Mesenchymal stem cell (in vitro differentiated cells and primary cell): Measurements from ENCODE around the gene GTF2IRD1.

Source experiments
- DNase-seq: peaks from one replicate; pipeline ENCODE4 v3.0.0-alpha.2; 2013
- H2AFZ ChIP-seq: one replicate; pipeline ENCODE4 v1.6.1; 2013; ENCODE audit warnings: low read depth, mild to moderate bottlenecking, control low read depth, inconsistent platforms, low read length, moderate library complexity
- H2AK5ac ChIP-seq: 2 replicates; pipeline ENCODE4 v1.6.1; 2013; ENCODE audit warnings: low read length, moderate library complexity, mild to moderate bottlenecking, inconsistent platforms; ENCODE audit not compliant: severe bottlenecking
- H2BK120ac ChIP-seq: one replicate; pipeline ENCODE4 v1.6.1; 2013; ENCODE audit warnings: low read depth, mild to moderate bottlenecking, inconsistent platforms, low read length, moderate library complexity
- H2BK12ac ChIP-seq, 2 experiments: one replicate each; pipeline ENCODE4 v1.6.1; 2013; ENCODE audit warnings: inconsistent platforms in 2 of 2, low read length in 2 of 2, mild to moderate bottlenecking in 2 of 2, moderate library complexity in 2 of 2, control low read depth in 1 of 2
- H2BK15ac ChIP-seq: one replicate; pipeline ENCODE4 v1.6.1; 2013; ENCODE audit warnings: mild to moderate bottlenecking, low read depth, inconsistent platforms; ENCODE audit not compliant: poor library complexity, severe bottlenecking
- H2BK5ac ChIP-seq: 2 replicates; pipeline ENCODE4 v1.6.1; 2013; ENCODE audit warnings: low read depth, mild to moderate bottlenecking, low read length, control low read depth, inconsistent platforms; ENCODE audit not compliant: poor library complexity, severe bottlenecking
- H3K14ac ChIP-seq, 2 experiments: one replicate each; pipeline ENCODE4 v1.6.1; 2013; ENCODE audit warnings: inconsistent platforms in 2 of 2, low read length in 2 of 2, control low read depth in 1 of 2, mild to moderate bottlenecking in 1 of 2, moderate library complexity in 1 of 2
- H3K18ac ChIP-seq, 2 experiments: one replicate each; pipeline ENCODE4 v1.6.1; 2013; ENCODE audit warnings: inconsistent platforms in 2 of 2, low read length in 2 of 2, control low read depth in 1 of 2, low read depth in 1 of 2, mild to moderate bottlenecking in 1 of 2
- H3K23ac ChIP-seq, 2 experiments: one replicate each; pipeline ENCODE4 v1.6.1; 2013; ENCODE audit warnings: inconsistent platforms in 2 of 2, low read length in 2 of 2, mild to moderate bottlenecking in 2 of 2, moderate library complexity in 2 of 2, control low read depth in 1 of 2
- H3K27ac ChIP-seq: 2 replicates; pipeline ENCODE4 v1.5.1; 2013; ENCODE audit warnings: mild to moderate bottlenecking, moderate library complexity, low read length, control low read depth, inconsistent platforms; ENCODE audit not compliant: poor library complexity, severe bottlenecking
- H3K27me3 ChIP-seq, 2 experiments: 2 replicates each; pipeline versions ENCODE4 v1.6.1 to v1.7.0; 2013; ENCODE audit warnings: low read length in 2 of 2, mild to moderate bottlenecking in 2 of 2, moderate library complexity in 2 of 2, control low read depth in 1 of 2, inconsistent platforms in 1 of 2; ENCODE audit not compliant: control insufficient read depth in 1 of 2, insufficient read depth in 1 of 2
- H3K36me3 ChIP-seq, 2 experiments: 2 replicates each; pipeline versions ENCODE4 v1.6.1 to v1.7.0; 2013; ENCODE audit warnings: low read length in 2 of 2, control low read depth in 1 of 2, inconsistent platforms in 1 of 2, low read depth in 1 of 2, mild to moderate bottlenecking in 1 of 2; ENCODE audit not compliant: insufficient read depth in 2 of 2, control insufficient read depth in 1 of 2
- H3K4ac ChIP-seq, 2 experiments: one replicate each; pipeline ENCODE4 v1.6.1; 2013; ENCODE audit warnings: inconsistent platforms in 2 of 2, low read length in 2 of 2, mild to moderate bottlenecking in 2 of 2, moderate library complexity in 2 of 2, control low read depth in 1 of 2, low read depth in 1 of 2
- H3K4me1 ChIP-seq: 2 replicates; pipeline ENCODE4 v1.6.1; 2013; ENCODE audit warnings: low read depth, low read length, control low read depth; ENCODE audit not compliant: control insufficient read depth, insufficient read depth
- H3K4me2 ChIP-seq: 2 replicates; pipeline ENCODE4 v1.6.1; 2013; ENCODE audit warnings: low read length, mild to moderate bottlenecking, inconsistent platforms; ENCODE audit not compliant: poor library complexity, severe bottlenecking
- H3K4me3 ChIP-seq, 2 experiments: 2 replicates each; pipeline versions ENCODE4 v1.5.1 to v1.7.0; 2013; ENCODE audit warnings: low read length in 2 of 2, mild to moderate bottlenecking in 2 of 2, control low read depth in 1 of 2, low read depth in 1 of 2; ENCODE audit not compliant: insufficient read depth in 1 of 2
- H3K79me1 ChIP-seq: replicated peaks from 2 replicates; pipeline ENCODE4 v1.6.1; 2013; ENCODE audit warnings: mild to moderate bottlenecking, control low read depth, low read length, inconsistent platforms; ENCODE audit not compliant: poor library complexity, severe bottlenecking
- H3K9ac ChIP-seq: 2 replicates; pipeline ENCODE4 v1.7.0; 2013; ENCODE audit warnings: mild to moderate bottlenecking, low read length, moderate library complexity
- H3K9me3 ChIP-seq: 2 replicates; pipeline ENCODE4 v1.7.0; 2013; ENCODE audit warnings: mild to moderate bottlenecking, low read length; ENCODE audit not compliant: control insufficient read depth
- H4K8ac ChIP-seq: one replicate; pipeline ENCODE4 v1.6.1; 2013; ENCODE audit warnings: inconsistent platforms, mild to moderate bottlenecking, low read length, moderate library complexity
- H4K91ac ChIP-seq: one replicate; pipeline ENCODE4 v1.6.1; 2013; ENCODE audit warnings: mild to moderate bottlenecking, low read length, inconsistent platforms
- WGBS: methylation state at CpG from one replicate; pipeline ENCODE4 v1.1.7; 2013; ENCODE audit warnings: mixed read lengths; 5-methylcytosine and 5-hydroxymethylcytosine counted together

GTF2IRD1 gene

DNA sequence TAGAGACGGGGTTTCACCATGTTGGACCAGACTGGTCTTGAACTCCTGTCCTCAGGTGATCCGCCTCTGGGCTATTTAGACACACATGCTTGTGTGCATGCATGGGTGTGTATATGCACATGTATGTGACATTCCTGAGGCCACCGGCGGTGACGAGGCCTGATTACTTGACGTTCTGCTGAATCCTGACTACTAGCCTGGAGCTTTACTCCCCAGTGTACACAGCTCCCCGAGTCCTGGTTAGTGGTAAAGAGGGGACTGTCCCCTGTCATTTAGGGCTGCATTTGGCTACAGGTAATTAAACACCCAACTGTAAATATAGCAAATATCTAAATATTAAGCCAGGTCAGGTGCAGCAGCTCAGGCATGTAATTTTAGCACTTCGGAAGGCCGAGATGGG is 14.2 kb downstream of the GTF2IRD1 start:
- Histone ChIP-seq H2AK5ac (no peak overlapping the region), H3K27me3 (no peaks in the 10 kb centered on the region), H2BK12ac (no peak overlapping the region), H3K4me3 (no peak overlapping the region), H3K36me3 (peaks cover 0 to 21% of the 10 kb centered on the region in 2 experiments), H2BK5ac (no peak overlapping the region), H3K4me1 (peaks cover 7% of the 10 kb centered on the region), H3K9ac (no peak overlapping the region), H3K23ac (no peak overlapping the region), H2AFZ (no peak overlapping the region), H3K18ac (no peak overlapping the region), H2BK15ac (no peak overlapping the region), H3K27ac (no peak overlapping the region), H4K8ac (no peak overlapping the region), H3K9me3 (no peaks in the 10 kb centered on the region), H3K4me2 (no peak overlapping the region), H4K91ac (no peak overlapping the region), H3K79me1 (peaks cover 36% of the 10 kb centered on the region), H3K14ac (peak overlapping the region in 1 of 2 experiments; percentile 3), H3K4ac (no peak overlapping the region), H2BK120ac (no peak overlapping the region)
- DNase-seq: no peak
- WGBS: 96% methylated on average over 9 of the region's 9 CpGs

DNA sequence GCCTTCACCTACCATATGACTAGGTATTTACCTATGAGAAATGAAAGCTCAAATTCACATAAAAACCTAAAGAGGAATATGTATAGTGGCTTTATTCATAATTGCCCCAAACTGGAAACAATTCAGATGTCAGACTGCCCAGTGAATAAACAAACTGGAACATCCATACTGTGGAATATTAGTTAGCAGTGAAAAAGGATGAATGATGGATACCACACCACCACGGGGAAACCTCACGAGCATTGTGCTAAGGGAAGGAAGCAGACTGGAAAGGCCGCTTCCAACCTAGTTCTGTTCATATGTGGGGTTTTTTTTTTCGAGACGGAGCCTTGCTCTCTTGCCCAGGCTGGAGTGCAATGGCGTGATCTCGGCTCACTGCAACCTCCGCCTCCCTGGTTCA is 16.8 kb downstream of the GTF2IRD1 start:
- Histone ChIP-seq H3K18ac (no peak overlapping the region), H3K4me3 (no peak overlapping the region), H3K79me1 (peaks cover 40% of the 10 kb centered on the region), H3K27ac (no peak overlapping the region), H2BK15ac (no peak overlapping the region), H2AFZ (no peak overlapping the region), H2BK12ac (no peak overlapping the region), H3K23ac (no peak overlapping the region), H3K14ac (no peak overlapping the region), H4K8ac (no peak overlapping the region), H2BK5ac (no peak overlapping the region), H2AK5ac (no peak overlapping the region), H3K4me2 (no peak overlapping the region), H2BK120ac (no peak overlapping the region), H3K4me1 (peaks cover 11% of the 10 kb centered on the region), H4K91ac (no peak overlapping the region), H3K4ac (no peak overlapping the region), H3K36me3 (peaks cover 0 to 29% of the 10 kb centered on the region in 2 experiments), H3K9ac (no peak overlapping the region), H3K27me3 (no peaks in the 10 kb centered on the region), H3K9me3 (no peaks in the 10 kb centered on the region)
- 100% methylated on average over 8 of the region's 8 CpGs for WGBS
- DNase-seq: no peak

- no peaks in the 10 kb centered on the region for H3K27me3 ChIP-seq
- H3K27ac ChIP-seq: no peak overlapping the region
- WGBS: 100% methylated on average over 5 of the region's 5 CpGs
- H2BK12ac ChIP-seq: no peak overlapping the region
- no peak overlapping the region for H2BK120ac ChIP-seq
- no peak overlapping the region for H4K91ac ChIP-seq
- H3K4me1 ChIP-seq: peaks cover 27% of the 10 kb centered on the region
- no peak overlapping the region for H2BK15ac ChIP-seq
- H3K36me3 ChIP-seq: peaks cover 0 to 23% of the 10 kb centered on the region in 2 experiments
- H2AFZ ChIP-seq: no peak overlapping the region
- no peak overlapping the region for H3K18ac ChIP-seq
- H3K4ac ChIP-seq: no peak overlapping the region
- H3K79me1 ChIP-seq: peaks cover 49% of the 10 kb centered on the region
- no peak overlapping the region for H2AK5ac ChIP-seq
- H2BK5ac ChIP-seq: no peak overlapping the region
- H4K8ac ChIP-seq: no peak overlapping the region
- H3K14ac ChIP-seq: no peak overlapping the region
- no peak overlapping the region for H3K9ac ChIP-seq
- no peaks in the 10 kb centered on the region for H3K9me3 ChIP-seq
- no peak overlapping the region for H3K4me3 ChIP-seq
- no peak for DNase-seq
- no peak overlapping the region for H3K4me2 ChIP-seq
- no peak overlapping the region for H3K23ac ChIP-seq
Observed at GRCh38 chr7:74473116-74473515, 19.4 kb downstream of the GTF2IRD1 start.

DNA sequence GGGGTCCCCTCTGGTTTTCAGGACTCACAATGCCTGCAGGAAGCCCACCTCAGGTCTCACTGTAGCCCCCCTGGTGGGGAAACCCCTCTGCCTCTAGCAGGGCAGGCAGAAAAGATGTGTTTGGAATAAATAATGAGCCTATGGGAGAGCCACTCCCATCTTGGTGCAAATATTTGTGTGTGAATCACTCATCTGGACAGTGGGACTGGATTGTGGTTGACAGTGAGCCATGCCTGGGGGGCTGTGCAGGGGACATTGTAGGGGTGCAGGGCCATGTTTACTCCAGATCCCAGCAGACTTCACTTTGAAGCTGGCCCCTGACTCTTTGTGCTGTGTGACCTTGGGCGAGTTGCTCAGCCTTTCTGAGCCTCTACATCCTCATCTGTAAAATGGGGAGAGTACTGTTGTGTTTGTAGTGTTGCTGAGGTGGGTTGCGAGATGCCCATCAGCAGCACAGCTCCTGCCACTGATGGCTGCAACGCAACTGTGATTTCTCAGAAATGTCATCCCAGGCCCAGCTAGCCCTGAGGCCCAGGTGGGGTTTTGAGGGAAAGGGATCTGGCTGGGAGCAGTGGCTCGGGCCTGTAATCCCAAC is 20.7 kb downstream of the GTF2IRD1 start:
- 100% methylated on average over 3 of the region's 4 CpGs for WGBS
- Histone ChIP-seq H4K91ac (peak overlapping the region; percentile 66), H3K23ac (no peak overlapping the region)

More for the DNA sequence above, 20.7 kb downstream of the GTF2IRD1 start:
- no peak overlapping the region for H3K4ac ChIP-seq
- peak overlapping the region in 1 of 2 experiments; percentile 4 for H3K18ac ChIP-seq
- peaks cover 38% of the 10 kb centered on the region for H3K4me1 ChIP-seq
- H2BK5ac ChIP-seq: no peak overlapping the region
- no peak overlapping the region for H3K4me2 ChIP-seq
- no peak overlapping the region for H2BK12ac ChIP-seq
- H3K27me3 ChIP-seq: no peaks in the 10 kb centered on the region
- H3K27ac ChIP-seq: no peak overlapping the region
- DNase-seq: no peak
- peak overlapping the region; percentile 17 for H2BK15ac ChIP-seq
- H3K9ac ChIP-seq: no peak overlapping the region
- H2AK5ac ChIP-seq: no peak overlapping the region
- H3K9me3 ChIP-seq: no peaks in the 10 kb centered on the region
- H3K14ac ChIP-seq: no peak overlapping the region
- no peak overlapping the region for H3K4me3 ChIP-seq
- H2AFZ ChIP-seq: no peak overlapping the region
- H4K8ac ChIP-seq: no peak overlapping the region
- H3K79me1 ChIP-seq: peaks cover 51% of the 10 kb centered on the region
- peaks cover 0 to 23% of the 10 kb centered on the region in 2 experiments for H3K36me3 ChIP-seq
- no peak overlapping the region for H2BK120ac ChIP-seq
